Nephron (organoid): ENCODE results near the gene ATP5PD.
"Not testable (repeated sequence)": the region's sequence is repeated elsewhere in the genome, so short reads cannot be mapped to it uniquely, and the experiment has no call there.

Experiments
- H3K27ac Mint-ChIP-seq, 3 experiments: 2 replicates each; pipeline ENCODE4 v1.8.0; 2020; ENCODE audit warnings: mixed read lengths in 3 of 3, mild to moderate bottlenecking in 2 of 3, moderate library complexity in 1 of 3
- H3K27me3 Mint-ChIP-seq: 2 replicates; pipeline ENCODE4 v1.8.0; 2021; ENCODE audit warnings: low read depth, mild to moderate bottlenecking, moderate library complexity, mixed read lengths
- H3K36me3 Mint-ChIP-seq: 2 replicates; pipeline ENCODE4 v1.8.0; 2020; ENCODE audit warnings: low read depth, mixed read lengths
- H3K4me1 Mint-ChIP-seq: 2 replicates; pipeline ENCODE4 v1.8.0; 2020; ENCODE audit warnings: mixed read lengths
- H3K4me3 Mint-ChIP-seq, 3 experiments: 2 replicates each; pipeline ENCODE4 v1.8.0; 2020; ENCODE audit warnings: mild to moderate bottlenecking in 3 of 3, mixed read lengths in 3 of 3, moderate library complexity in 2 of 3
- H3K9me3 Mint-ChIP-seq: 2 replicates; pipeline ENCODE4 v1.8.0; 2020; ENCODE audit warnings: mixed read lengths
- TF ChIP-seq, protein P1 (sequence below), 3 experiments: fragments of 200-600 bp; sonication (generic); IDR thresholded peaks; one replicate each; pipeline ENCODE4 v1.5.0; 2021; ENCODE audit warnings: antibody characterized with exemption in 3 of 3; ENCODE audit not compliant: unreplicated experiment in 3 of 3

ATP5PD gene

DNA sequence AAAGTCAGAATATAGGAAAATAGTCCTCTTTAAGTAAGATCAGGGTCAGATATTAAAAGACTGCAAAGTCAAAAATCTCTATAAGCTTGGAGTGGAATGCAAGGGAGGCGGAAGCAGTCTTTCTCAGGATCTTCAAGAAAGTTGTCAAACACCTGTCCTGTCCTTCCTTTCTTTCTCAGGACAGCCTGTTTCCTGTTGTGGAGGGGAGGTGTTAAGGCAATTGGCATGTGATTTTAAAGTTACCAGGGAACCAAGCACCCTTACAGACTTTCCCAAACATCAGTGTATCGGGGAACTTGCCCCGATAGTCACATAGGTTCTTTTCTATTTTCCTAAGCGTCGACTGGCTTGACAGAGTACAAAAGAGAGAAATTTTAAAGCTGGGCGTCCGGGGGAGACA is 2.1 kb downstream of the ATP5PD start:
- Mint-ChIP-seq H3K27ac (peak overlapping the region in 2 of 3 experiments; percentile 8 to 25), H3K36me3 (peaks cover 27% of the 10 kb centered on the region), H3K27me3 (no peaks in the 10 kb centered on the region), H3K4me3 (peak overlapping the region; percentile 83 to 99 (median 96)), H3K9me3 (no peaks in the 10 kb centered on the region), H3K4me1 (peaks cover 28% of the 10 kb centered on the region)
- TF ChIP-seq, protein P1, sequence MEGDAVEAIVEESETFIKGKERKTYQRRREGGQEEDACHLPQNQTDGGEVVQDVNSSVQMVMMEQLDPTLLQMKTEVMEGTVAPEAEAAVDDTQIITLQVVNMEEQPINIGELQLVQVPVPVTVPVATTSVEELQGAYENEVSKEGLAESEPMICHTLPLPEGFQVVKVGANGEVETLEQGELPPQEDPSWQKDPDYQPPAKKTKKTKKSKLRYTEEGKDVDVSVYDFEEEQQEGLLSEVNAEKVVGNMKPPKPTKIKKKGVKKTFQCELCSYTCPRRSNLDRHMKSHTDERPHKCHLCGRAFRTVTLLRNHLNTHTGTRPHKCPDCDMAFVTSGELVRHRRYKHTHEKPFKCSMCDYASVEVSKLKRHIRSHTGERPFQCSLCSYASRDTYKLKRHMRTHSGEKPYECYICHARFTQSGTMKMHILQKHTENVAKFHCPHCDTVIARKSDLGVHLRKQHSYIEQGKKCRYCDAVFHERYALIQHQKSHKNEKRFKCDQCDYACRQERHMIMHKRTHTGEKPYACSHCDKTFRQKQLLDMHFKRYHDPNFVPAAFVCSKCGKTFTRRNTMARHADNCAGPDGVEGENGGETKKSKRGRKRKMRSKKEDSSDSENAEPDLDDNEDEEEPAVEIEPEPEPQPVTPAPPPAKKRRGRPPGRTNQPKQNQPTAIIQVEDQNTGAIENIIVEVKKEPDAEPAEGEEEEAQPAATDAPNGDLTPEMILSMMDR (IDR thresholded peaks at IDR 0.05; ENCODE audit: unreplicated experiment in 3 of 3): no peak

DNA sequence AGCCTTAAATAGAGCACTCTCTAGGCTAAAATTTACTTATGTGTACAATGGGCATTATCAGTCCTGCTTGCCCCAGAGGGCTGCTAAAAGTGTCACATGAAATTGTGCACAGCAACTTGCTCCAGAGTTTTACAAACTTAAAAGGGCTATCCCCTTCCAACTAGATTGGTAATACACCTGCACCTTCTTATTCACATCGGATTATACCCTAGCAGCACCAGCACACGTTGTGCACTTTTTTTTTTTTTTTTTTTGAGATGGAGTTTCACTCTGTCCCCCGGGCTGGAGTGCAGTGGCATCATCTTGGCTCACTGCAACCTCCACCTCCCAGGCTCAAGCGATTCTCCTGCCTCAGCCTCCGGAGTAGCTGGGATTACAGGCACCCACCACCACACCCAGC is 3.0 kb downstream of the ATP5PD start:
- H3K27me3 Mint-ChIP-seq, H3K27ac Mint-ChIP-seq, H3K9me3 Mint-ChIP-seq: not testable (repeated sequence)
- Mint-ChIP-seq H3K4me1 (peaks cover 25% of the 10 kb centered on the region), H3K4me3 (peak overlapping the region in 1 of 3 experiments; percentile 47), H3K36me3 (peaks cover 25% of the 10 kb centered on the region)

DNA sequence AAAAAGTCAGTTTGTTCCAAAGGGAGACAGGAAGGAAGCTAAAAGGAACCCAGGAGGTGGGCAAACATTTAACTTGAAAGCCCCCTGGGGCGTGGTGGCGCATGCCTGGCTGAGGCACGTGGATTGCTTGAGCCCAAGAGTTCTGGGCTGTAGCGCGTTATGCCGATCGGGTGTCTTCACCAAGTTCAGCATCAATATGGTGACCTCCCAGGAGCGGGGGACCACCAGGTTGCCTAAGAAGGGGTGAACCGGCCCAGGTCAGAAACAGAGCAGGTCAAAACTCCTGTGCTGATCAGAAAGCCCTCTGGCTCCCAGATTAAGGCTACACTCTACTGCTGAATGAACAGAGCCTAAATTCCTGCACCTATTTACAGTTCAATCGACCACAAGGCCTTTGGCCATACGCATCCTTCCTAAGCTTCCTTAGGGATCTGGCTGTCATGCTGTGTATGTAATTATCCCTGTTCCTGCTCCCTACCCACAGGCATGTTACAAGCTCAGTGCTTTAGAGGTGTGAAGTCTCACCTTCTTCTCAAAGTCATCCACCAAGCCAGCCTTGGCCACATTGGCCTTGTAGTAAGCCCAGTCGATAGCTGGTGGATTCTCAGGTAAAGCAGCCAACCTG is 5.0 kb downstream of the ATP5PD start:
- TF ChIP-seq, protein P1 (IDR thresholded peaks at IDR 0.05; ENCODE audit: unreplicated experiment in 3 of 3): no peak
- H3K4me1 Mint-ChIP-seq: peaks cover 16% of the 10 kb centered on the region
- H3K9me3 Mint-ChIP-seq: no peaks in the 10 kb centered on the region
- H3K36me3 Mint-ChIP-seq: peaks cover 30% of the 10 kb centered on the region
- H3K27me3 Mint-ChIP-seq: no peaks in the 10 kb centered on the region
- H3K27ac Mint-ChIP-seq: no peak overlapping the region
- H3K4me3 Mint-ChIP-seq: no peak overlapping the region

DNA sequence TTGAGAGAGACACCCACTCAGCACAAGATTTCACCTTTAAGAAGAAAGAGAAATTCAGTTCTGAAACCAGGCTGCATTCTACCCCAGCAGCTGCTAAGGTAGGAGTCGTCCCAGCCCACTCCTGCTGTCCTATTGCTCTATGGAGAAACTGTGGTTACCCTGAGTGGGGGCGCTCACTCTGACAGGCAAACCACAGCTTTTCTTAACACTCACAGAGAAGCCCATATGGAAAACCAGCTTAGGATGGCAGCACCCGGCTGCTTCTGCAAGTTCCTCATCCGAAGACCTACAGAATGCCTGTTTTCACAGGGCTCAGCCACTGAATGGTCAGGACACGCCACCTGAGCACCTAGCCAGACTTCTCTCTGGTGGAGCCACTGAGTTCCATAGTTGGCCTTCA is 7.5 kb downstream of the ATP5PD start:
- Mint-ChIP-seq H3K4me3 (no peak overlapping the region), H3K4me1 (peaks cover 7% of the 10 kb centered on the region), H3K27me3 (peaks cover 4% of the 10 kb centered on the region), H3K9me3 (no peaks in the 10 kb centered on the region), H3K36me3 (peaks cover 30% of the 10 kb centered on the region), H3K27ac (no peak overlapping the region)
- TF ChIP-seq, protein P1 (IDR thresholded peaks at IDR 0.05; ENCODE audit: unreplicated experiment in 3 of 3): no peak

DNA sequence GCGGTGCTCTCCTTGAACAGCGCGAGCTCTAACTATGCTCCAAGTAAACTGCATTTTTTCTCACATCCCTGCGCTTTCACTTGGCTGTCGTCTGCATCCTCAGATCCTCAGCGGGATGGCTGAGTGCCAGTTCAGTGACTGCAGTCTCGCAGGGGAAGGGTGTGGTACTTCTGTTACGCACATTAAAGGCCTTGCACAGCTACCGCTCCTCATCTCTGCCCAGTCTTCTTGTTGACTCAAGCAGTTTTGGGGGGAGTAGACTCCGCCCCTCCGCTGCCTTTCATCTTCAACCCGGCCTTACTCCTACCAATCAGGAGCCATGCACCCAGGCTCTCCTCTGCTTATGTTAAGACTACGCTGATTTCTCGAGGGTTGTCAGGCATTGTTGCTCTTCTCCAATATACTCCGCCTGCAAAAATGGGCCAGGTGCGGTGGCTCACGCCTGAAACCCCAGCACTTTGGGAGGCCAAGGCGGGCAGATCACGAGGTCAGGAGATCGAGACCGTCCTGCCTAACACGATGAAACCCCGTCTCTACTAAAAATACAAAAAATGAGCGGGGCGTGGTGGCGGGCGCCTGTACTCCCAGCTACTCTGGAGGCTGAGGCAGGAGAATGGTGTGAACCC is 10.0 kb downstream of the ATP5PD start:
- Mint-ChIP-seq H3K4me3 (peak overlapping the region; percentile 45 to 68 (median 57)), H3K4me1 (peaks cover 19% of the 10 kb centered on the region), H3K27me3 (peaks cover 8% of the 10 kb centered on the region), H3K27ac (peak overlapping the region; percentile 36 to 51 (median 47)), H3K36me3 (peaks cover 23% of the 10 kb centered on the region), H3K9me3 (peaks cover 6% of the 10 kb centered on the region)
- TF ChIP-seq, protein P1 (IDR thresholded peaks at IDR 0.05; ENCODE audit: unreplicated experiment in 3 of 3): no peak

DNA sequence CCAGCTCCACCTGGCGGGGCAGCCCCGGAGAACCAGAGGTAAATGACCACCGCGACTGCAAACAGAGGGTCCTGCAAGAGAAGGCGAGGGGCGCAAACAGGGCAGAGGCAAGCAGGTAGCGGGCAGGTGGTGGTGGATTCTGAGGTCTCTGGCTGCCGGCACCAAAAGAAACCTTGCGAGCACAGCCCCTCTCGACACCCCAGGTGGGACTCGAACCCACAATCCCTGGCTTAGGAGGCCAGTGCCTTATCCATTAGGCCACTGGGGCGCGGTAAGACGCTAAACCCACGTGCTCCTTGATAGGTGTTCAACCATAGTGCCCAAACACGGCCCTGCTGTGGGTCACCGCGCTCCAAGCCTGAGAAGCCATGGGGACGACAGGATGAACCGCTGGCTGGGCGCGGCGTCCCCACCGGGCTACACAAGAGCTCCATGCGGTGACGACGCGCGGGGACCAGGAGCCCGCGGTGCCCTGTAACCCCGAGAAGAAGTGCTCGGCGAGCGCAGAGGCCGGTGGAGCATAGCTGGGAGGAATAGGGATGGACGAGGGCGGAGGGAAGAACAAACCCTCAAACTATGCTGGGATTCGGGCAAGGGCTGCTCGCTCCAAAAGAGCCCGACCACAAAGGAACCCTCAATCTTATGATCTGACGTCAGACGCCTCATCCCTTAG is 12.4 kb downstream of the ATP5PD start:
- Mint-ChIP-seq H3K27ac (peak overlapping the region; percentile 97 to 99 (median 98)), H3K4me3 (peak overlapping the region; percentile 98 to 99 (median 99)), H3K4me1 (peaks cover 19% of the 10 kb centered on the region), H3K9me3 (peaks cover 16% of the 10 kb centered on the region), H3K27me3 (peaks cover 8% of the 10 kb centered on the region), H3K36me3 (peaks cover 12% of the 10 kb centered on the region)
- TF ChIP-seq, protein P1 (IDR thresholded peaks at IDR 0.05; ENCODE audit: unreplicated experiment in 3 of 3): peak in 1 of 3 experiments; percentile 18
